Measurements from ENCODE around the gene PRPF6. TPM values are rescaled to one million over a fixed set of nuclear protein-coding genes. Genes with fewer than 3 reads are reported as not detected.
A peak's percentile ranks its signal among the peaks of the same experiment; 100 is the strongest.

The PRPF6 gene, protein sequence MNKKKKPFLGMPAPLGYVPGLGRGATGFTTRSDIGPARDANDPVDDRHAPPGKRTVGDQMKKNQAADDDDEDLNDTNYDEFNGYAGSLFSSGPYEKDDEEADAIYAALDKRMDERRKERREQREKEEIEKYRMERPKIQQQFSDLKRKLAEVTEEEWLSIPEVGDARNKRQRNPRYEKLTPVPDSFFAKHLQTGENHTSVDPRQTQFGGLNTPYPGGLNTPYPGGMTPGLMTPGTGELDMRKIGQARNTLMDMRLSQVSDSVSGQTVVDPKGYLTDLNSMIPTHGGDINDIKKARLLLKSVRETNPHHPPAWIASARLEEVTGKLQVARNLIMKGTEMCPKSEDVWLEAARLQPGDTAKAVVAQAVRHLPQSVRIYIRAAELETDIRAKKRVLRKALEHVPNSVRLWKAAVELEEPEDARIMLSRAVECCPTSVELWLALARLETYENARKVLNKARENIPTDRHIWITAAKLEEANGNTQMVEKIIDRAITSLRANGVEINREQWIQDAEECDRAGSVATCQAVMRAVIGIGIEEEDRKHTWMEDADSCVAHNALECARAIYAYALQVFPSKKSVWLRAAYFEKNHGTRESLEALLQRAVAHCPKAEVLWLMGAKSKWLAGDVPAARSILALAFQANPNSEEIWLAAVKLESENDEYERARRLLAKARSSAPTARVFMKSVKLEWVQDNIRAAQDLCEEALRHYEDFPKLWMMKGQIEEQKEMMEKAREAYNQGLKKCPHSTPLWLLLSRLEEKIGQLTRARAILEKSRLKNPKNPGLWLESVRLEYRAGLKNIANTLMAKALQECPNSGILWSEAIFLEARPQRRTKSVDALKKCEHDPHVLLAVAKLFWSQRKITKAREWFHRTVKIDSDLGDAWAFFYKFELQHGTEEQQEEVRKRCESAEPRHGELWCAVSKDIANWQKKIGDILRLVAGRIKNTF
- polyA plus RNA-seq (2012; ENCODE audit: insufficient read depth, insufficient read length) = 84.5 TPM

DNA sequence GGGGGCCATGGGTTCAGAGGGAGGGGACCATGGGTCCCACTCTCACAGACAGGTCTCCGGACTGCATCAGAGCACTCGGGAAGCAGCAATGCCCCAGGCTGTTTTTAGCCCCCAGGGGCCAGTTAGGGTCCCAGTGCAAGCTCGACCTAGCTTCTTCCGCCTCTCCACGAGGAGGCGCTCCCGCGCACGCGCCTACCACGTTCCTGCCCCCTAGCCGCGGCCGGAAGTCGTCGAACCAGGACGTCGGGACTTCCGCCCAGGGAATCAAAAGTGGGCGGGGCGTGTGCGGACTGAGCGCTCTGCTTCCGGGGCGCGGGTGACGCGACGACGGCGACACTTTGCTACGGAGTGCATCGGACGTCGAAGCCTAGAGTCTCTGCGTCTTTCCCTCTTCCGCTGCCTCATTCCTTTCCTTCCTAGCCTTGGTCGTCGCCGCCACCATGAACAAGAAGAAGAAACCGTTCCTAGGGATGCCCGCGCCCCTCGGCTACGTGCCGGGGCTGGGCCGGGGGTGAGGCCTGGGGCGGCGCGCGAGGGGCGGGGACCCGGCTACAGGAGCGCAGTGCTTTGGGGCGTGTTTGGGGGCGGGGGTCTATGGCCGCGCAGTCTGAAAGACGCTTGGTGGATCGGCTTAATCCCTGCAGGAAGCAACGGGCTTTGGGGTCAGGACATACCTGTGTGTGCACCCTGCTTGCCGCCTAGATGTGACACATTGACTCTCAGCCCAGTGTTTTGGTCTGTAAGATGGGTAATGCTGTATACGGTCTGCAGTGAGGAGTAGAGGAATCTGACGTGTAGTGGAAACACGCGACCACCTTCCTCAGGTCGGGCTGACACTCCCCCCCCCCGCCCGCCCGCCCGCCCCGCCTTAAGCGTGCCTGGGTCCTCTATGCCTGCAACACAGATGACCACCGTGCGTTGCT lies at the start of gene PRPF6:
Gene PRPF6, plus strand, starts transcription at position 327 of the 923 bp plus-strand sequence. Its CDS starts 114 bp downstream, at position 441.
- peak within 1 kb of the TSS; percentile 96 for H3K4me3 ChIP-seq (ENCODE audit: low read length)
- peak; percentile 94 for DNase-seq (ENCODE audit: low read depth, low spot score)

DNA sequence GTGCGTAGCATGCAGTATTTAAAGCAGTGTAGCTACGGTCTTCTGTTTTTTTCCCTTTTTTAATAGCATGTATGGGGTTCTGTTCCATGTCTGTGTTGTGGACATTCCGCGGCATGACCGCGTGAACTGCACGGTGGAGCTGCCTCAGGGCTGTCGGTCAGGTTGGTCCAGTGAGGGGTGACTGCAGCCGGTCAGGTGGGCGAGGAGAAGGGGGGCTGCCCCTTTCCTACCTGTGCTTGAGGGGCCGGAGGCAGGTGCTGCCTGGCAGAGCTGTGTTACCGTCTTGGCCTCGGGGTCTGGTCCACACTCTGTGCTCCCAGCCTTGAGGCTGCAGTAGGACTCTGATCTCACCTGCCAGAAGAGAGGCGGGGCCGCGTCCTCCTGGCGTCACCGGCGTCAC lies 49.2 kb upstream of the PRPF6 start:
- no peak for DNase-seq (ENCODE audit: low read depth, low spot score)
- no peak overlapping the region for H3K4me3 ChIP-seq (ENCODE audit: low read length)

DNA sequence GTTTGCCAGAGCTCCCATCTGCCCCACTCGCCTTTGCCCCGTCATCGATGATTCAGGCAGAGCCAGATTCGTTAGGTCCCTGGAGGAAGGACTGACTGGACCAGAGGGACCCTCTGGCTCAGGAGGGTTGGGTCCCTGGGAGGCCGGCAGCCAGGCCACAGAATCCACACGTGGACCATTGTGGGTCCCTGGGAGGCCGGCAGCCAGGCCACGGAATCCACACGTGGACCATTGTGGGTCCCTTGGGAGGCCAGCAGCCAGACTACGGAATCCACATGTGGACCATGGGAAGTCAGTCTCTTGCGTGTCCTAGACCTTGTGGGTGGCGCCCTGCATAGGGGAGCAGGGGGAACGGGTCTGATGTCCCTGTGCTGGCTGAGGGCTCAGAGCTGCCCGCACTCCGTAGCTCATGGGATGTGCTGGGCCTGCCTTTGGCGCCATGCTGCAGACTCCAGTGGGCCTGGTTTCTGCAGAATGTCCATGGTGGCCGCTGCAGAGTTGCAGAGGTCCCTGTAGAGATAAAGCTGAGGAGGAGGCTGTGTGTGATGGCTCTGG lies 48.2 kb upstream of the PRPF6 start:
- no peak for DNase-seq (ENCODE audit: low read depth, low spot score)
- no peak overlapping the region for H3K4me3 ChIP-seq (ENCODE audit: low read length)

DNA sequence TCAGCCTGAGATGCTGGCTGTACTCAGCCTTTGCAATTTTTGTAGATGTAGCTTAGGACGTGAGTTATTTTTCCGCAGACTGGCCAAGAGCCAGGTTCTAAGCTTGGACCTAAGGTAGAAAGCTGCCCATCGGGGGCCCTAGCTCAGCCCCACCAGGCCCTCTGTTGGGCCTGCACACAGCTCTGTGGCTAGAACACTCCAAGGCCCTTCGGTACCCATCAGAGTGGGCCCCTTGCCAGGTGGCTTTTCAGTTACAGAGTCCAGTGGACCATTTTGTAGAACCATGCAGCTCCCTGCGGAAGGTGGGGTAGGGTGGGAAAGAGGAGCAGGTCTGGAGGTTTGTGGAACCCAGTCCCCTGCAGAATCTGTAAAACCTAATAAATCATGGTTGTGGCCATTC lies 47.3 kb upstream of the PRPF6 start:
- no peak overlapping the region for H3K4me3 ChIP-seq (ENCODE audit: low read length)
- DNase-seq (ENCODE audit: low read depth, low spot score) = no peak

DNA sequence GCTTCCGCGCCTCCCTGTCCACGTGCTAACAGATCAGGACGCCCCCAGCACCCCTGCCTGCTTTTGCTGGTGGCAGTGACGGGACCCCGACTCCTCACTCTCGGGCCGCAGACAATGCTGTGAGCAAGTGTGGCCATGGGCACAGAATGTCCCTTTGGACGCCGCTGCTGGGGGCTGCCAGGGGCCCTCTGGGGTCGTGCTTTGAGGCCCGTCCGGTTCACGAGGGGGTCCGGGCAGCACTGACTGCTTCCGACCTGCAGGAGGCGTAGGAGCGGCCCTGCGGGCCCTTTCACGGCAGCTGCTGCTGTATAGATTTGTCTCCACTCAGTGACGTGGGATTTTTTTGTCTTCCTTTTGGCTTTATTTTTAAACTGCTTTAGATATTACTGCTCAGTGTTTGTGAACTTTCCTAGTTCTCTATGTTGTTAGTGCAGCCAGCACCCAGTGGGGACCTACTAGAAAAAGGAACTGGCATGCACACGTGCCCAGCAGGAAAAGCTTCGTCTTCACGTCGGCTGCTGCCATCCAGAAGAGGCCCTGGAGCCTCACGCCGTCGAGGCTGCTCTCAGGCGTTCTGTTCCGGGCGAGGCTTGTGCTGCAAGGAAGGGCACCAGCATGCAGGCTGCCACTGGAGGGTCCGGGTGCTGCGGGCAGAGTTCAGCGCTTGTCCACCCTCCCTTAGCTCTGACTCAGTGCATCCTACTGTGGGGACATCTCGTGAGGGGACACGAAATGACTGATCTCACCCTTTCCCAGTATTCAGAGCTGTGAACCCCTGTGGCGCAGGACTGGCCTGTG lies 46.5 kb upstream of the PRPF6 start:
- no peak for DNase-seq (ENCODE audit: low read depth, low spot score)
- H3K4me3 ChIP-seq (ENCODE audit: low read length) = no peak overlapping the region

DNA sequence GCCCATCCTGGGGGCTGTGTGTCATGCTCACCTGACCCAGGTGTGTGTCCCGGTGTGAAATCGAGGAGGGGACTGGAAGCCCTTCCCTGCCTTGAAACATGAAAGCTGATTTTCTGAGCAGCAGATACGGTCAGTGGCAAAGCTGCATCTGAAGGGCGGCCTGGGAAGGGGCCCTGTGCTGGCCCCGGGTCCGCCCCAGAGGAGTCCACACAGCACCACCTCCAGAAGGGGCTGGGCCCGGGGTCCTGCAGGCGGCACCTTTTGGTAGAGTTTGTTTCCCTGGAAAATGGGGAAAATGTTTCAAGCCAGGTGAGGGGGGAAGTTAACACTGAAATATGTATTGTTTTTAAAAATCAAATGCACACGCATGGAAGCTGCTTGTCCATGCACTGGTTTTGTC lies 45.5 kb upstream of the PRPF6 start:
- no peak for DNase-seq (ENCODE audit: low read depth, low spot score)
- no peak overlapping the region for H3K4me3 ChIP-seq (ENCODE audit: low read length)

DNA sequence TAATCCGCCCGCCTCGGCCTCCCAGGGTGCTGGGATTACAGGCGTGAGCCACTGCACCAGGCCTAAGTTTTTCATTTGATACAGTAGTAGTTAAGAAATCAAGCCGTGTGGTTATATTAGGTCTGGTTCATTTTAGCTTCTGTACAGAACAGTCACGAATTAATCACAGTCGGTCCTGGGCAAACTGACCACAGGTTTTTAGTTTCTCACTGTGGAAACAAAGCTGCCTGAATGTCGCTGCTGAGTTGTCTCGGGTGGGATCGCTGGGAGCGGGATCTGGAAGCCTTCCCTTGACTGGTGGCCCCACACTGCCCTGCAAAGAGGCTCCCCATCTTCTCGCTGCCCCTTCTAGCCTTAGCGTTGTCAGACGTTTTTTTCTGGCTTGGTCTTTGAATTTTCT lies 43.3 kb upstream of the PRPF6 start:
- no peak for DNase-seq (ENCODE audit: low read depth, low spot score)
- H3K4me3 ChIP-seq (ENCODE audit: low read length) = no peak overlapping the region

DNA sequence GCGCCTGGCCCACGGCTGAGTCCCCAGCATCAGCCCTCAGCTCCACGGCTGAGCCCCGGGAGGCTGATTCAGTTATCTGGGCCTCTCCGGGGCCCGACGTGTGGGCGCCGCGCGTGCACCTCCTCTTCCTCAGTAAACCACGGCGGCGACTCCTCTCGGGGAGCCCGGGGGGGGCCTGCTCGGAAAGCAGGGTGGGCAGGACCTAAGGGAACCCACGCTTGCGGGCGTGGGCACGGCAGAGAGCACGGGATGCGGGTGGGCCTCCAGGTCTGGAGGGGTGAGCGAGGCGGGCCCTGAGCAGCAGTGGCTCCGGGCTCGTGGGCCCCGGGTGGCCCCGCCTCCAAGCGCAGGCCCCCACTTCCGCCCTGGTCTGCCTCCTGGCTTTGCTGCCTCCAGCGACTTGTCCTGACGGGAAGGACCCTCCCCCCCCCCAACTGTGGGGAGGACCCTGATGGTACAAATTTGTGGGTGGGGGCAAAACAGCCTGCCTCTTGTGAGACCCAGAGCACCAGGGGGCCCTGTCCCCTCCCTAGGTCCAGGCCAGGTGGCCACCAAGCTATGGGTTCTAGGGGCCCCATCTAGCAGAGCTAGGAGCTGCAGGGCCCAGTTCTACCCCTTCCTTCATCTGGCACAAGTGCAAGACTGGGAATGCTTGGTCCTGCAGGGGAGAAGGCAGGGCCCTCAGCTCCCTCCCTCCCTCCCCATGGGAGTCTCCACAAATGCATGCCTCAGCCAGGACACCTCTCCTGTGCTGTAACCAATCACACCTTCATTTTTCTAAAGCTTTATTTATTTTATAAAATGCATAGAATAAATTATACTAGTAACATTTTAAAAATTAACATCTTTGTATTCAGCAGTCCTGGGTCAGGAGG lies 41.6 kb upstream of the PRPF6 start:
- no peak for DNase-seq (ENCODE audit: low read depth, low spot score)
- no peak overlapping the region for H3K4me3 ChIP-seq (ENCODE audit: low read length)

DNA sequence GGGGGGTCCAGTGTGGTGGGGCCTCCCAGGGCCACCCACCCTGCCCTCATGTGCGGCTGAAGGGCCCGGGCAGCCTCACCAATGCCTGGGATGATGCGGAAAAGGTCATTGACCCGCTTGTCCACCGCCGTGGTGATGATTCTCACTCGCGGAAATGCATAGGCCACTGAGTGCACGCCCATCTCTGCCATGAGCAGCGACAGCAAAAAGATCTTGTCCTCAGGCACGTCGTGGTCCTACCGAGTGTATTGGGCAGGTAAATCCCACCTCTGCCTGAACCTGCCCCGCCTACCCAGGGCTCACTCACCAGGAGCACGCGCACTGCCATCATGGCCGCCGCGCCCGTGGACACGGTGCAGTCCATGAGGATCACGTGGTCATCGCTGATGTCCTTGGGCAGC lies 40.9 kb upstream of the PRPF6 start:
- DNase-seq (ENCODE audit: low read depth, low spot score) = no peak
- H3K4me3 ChIP-seq (ENCODE audit: low read length) = no peak overlapping the region

DNA sequence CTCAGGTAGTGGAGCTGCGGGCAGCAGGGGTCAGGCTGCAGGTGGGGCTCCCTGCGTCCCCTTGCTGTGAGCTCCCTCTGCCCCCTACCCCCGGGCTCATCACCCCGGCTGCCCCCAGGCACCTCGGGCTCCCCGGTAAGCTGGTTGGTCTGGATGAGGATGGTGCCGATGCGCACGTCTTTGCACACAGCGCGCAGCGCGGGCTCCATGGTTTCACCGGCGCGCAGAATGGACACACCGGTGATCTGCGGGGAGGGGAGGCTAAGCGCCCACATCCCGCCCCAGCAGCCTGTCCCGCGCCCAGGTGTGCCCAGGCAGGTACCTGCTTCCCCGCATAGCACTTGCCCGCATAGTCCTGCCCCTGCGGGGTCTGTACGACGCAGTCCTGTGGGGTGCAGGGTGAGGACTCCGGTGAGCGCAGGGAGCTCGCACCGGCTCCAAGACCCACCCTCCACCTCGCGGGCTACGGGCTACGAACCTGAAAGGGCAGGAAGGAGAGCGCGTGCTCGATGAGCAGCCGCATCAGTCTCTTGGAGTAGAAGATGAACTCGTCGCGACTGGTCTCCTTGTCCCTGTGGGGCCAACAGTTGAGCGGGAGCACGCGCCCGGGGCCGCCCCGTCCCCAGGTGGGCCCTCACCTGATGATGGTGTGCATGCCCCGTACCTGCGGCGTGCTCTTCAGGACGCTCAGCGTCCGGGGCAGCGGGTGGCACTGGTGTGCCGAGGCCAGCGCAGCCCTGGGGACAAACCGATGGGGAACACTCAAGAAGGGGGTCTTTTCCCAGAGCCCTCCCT lies 40.3 kb upstream of the PRPF6 start:
- H3K4me3 ChIP-seq (ENCODE audit: low read length) = no peak overlapping the region
- no peak for DNase-seq (ENCODE audit: low read depth, low spot score)

DNA sequence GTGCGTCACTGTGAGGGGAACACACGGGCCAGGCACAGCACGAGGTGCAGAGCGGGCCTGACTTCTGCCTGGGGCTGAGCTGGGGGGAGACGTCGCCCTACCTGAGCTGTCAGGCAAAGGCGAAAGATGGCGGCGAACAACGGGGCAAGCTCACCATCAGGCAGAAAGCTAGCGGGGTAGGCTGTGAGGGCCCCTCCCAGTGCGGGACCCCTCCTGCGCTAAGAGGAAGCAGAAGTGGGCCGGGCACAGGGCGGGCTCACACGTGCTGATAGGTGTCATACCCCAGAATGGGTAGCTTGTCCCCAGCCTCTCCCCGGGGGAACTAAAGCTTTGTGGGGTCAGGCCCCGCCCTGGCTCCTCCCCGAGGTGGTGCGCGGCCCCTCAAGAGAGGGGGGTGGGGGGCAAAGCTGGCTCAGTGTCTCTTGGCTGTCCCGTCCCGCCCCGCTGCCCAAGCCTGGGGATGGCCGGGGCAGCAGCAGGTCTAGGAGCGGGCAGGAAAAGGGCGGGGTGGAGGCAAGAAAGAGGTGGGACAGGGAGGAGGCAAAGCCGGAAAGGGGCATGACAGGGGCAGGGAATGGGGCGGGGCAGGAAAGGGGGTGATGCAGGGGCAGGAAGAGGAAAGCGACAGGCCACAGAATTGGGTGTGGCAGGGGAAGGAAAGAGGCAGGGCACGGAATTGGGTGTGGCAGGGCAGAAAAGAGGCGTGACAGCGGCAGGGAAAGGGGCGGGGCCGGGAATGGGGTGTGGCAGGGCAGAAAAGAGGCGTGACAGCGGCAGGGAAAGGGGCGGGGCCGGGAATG lies 39.5 kb upstream of the PRPF6 start:
- H3K4me3 ChIP-seq (ENCODE audit: low read length) = no peak overlapping the region

DNA sequence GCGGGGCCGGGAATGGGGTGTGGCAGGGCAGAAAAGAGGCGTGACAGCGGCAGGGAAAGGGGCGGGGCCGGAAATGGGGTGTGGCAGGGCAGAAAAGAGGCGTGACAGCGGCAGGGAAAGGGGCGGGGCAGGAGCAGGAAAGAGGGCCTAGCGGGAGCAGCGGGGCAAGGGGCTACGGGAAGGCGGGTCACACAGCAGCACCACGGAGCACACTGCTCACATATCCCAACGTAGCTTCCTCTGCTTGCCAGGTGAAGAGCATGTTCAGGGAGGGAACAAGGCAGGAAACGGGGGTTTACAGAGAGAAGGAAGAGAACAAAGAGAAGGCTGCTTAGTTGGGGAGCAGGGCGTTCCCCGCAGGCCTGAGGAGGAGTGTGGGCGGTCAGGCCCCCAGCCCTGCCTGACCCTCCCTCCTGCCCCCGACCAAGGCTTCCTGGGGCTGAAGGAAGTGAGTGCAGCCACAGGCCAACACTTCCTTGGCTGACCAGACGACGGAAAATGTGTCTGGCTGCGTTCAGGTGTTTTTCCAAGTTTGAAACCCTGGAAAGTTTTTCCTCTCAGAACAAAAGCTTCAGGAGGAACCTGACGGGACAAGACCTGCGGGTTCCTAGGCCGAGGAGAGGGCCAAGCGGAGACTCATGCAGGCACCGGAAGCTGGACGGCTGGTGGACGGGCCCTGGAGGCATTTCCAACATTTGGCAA lies 38.5 kb upstream of the PRPF6 start:
- H3K4me3 ChIP-seq (ENCODE audit: low read length) = no peak overlapping the region
- peak; percentile 56 for DNase-seq (ENCODE audit: low read depth, low spot score)

More for the DNA sequence above, 39.5 kb upstream of the PRPF6 start:
- DNase-seq (ENCODE audit: low read depth, low spot score) = peak; percentile 94

DNA sequence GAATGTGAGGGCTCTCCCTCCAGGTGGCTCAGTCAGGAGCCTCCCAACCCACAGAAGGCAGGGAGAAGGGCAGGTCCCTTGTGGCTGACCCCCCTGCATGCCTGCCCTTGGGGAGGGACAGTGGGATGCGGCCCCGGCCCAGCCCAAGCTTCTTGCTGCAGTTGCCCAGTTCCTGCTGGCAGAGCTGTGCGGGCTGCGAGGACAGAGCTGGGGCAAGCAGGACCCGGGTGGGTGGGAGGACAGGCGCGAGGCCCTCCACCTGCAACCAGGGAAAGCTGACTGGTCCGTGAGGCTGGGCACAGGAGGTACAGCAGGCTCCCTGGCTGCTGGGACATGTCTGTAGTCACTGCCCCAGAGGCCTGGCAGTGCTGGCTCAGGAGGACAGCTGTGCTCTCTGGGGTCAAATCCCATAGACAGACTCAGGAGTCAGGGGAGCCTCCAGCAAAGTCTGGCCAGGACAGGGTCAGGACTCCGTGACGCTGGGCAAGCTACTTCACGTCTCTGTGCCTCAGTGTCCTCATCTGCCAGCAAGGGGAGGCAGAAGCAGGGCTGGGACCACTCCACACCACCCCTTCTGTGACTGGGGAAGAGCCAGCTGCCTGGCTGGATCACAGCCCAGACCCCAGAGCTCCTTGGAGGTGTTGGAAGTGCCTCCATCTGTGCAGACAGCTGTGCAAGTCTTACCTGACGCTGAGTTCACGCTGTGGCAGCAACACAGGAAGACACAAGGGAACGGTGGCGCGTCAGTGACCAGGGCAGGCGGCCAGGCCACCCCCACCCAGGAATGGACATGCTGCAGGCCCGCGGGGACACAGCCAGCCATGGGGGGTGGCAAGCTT lies 37.7 kb upstream of the PRPF6 start:
- no peak overlapping the region for H3K4me3 ChIP-seq (ENCODE audit: low read length)
- DNase-seq (ENCODE audit: low read depth, low spot score) = no peak

DNA sequence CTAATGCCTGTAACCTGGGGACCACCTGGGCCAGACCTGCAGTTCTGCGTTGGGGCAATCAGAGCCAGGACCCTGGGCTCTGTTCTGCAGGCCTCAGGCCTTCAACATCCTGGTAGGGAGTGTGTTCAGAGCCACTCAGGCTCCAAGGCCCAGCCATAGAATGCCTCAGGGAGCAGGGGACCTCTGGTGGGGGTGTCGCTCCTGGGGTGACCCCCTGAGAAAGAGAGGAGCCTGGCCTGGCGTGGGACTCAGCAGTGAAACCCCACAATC lies 37.2 kb upstream of the PRPF6 start:
- H3K4me3 ChIP-seq (ENCODE audit: low read length) = no peak overlapping the region
- DNase-seq (ENCODE audit: low read depth, low spot score) = no peak
